GM19238 (cell line): ENCODE measurements around the gene SLC44A4.
"Not testable (repeated sequence)": the region's sequence is repeated elsewhere in the genome, so short reads cannot be mapped to it uniquely, and the experiment has no call there.

Experiments used
- DNase-seq: peaks from one replicate; pipeline ENCODE4 v3.0.0; 2011; ENCODE audit warnings: low spot score; ENCODE audit not compliant: insufficient read length

The SLC44A4 gene

GRCh38 chr6:31878726-31879125 is at the start of gene SLC44A4:
Gene SLC44A4 (minus strand): TSS chr6:31878997. CDS start chr6:31878980, 17 bp downstream.
- DNase-seq: no peak

GRCh38 chr6:31928672-31928939 is 49.8 kb upstream of the SLC44A4 start:
- DNase-seq: no peak

- no peak for DNase-seq
Observed at GRCh38 chr6:31927863-31928671, 49.3 kb upstream of the SLC44A4 start.

- no peak for DNase-seq
Observed at GRCh38 chr6:31927242-31927862, 48.6 kb upstream of the SLC44A4 start, which contains the start of gene C2. Gene C2 (plus strand): TSS chr6:31927717. CDS start chr6:31927753, 36 bp downstream.

- no peak for DNase-seq
Observed at GRCh38 chr6:31922942-31923341, 44.1 kb upstream of the SLC44A4 start.

GRCh38 chr6:31920811-31921210 is 42.0 kb upstream of the SLC44A4 start:
- no peak for DNase-seq

GRCh38 chr6:31919624-31920303 is 41.0 kb upstream of the SLC44A4 start:
- DNase-seq: no peak

- no peak for DNase-seq
Observed at GRCh38 chr6:31918069-31918720, 39.4 kb upstream of the SLC44A4 start.

GRCh38 chr6:31915756-31916155 is 37.0 kb upstream of the SLC44A4 start:
- DNase-seq: no peak

GRCh38 chr6:31915351-31915750 is 36.6 kb upstream of the SLC44A4 start:
- no peak for DNase-seq

GRCh38 chr6:31911826-31912585 is 33.2 kb upstream of the SLC44A4 start:
- no peak for DNase-seq

- not testable (repeated sequence) for DNase-seq
Observed at GRCh38 chr6:31909298-31909697, 30.5 kb upstream of the SLC44A4 start.

GRCh38 chr6:31908791-31909190 is 30.0 kb upstream of the SLC44A4 start:
- peak; percentile 37 for DNase-seq

GRCh38 chr6:31908255-31908654 is 29.5 kb upstream of the SLC44A4 start:
- DNase-seq: not testable (repeated sequence)

GRCh38 chr6:31907158-31907813 is 28.5 kb upstream of the SLC44A4 start:
- DNase-seq: no peak

- DNase-seq: not testable (repeated sequence)
Observed at GRCh38 chr6:31906727-31907126, 27.9 kb upstream of the SLC44A4 start.

GRCh38 chr6:31906122-31906521 is 27.3 kb upstream of the SLC44A4 start:
- no peak for DNase-seq

GRCh38 chr6:31905041-31905440 is 26.2 kb upstream of the SLC44A4 start:
- no peak for DNase-seq

GRCh38 chr6:31903957-31904356 is 25.2 kb upstream of the SLC44A4 start:
- no peak for DNase-seq

- DNase-seq: peak; percentile 88
Observed at GRCh38 chr6:31901953-31902643, 23.3 kb upstream of the SLC44A4 start, which contains the start of gene ZBTB12. Gene ZBTB12 (minus strand): TSS chr6:31902086. CDS start chr6:31901305, 781 bp downstream.
